Prostate gland (tissue), 2 donors: ENCODE data around the gene DSEL.

Source experiments
- POLR2A ChIP-seq: fragments of 450-650 bp; IDR thresholded peaks from one replicate; pipeline ENCODE4 v1.6.1; 2016; ENCODE audit warnings: antibody characterized with exemption, mild to moderate bottlenecking
- POLR2AphosphoS5 ChIP-seq: sonication (generic); formaldehyde crosslinking; IDR thresholded peaks from one replicate; pipeline ENCODE4 v1.6.1; 2017; ENCODE audit warnings: antibody characterized with exemption
- TF ChIP-seq, protein P1 (sequence below), 4 experiments: fragments of 200-600 bp in 2 of 4; fragments of 450-650 bp in 2 of 4; sonication (generic) in 2 of 4; IDR thresholded peaks; 1 replicate in 3 of 4; 2 replicates in 1 of 4; pipeline ENCODE4 v1.5.1; 2016 to 2019; ENCODE audit warnings: antibody characterized with exemption in 4 of 4, mild to moderate bottlenecking in 2 of 4, moderate library complexity in 2 of 4

DNA sequence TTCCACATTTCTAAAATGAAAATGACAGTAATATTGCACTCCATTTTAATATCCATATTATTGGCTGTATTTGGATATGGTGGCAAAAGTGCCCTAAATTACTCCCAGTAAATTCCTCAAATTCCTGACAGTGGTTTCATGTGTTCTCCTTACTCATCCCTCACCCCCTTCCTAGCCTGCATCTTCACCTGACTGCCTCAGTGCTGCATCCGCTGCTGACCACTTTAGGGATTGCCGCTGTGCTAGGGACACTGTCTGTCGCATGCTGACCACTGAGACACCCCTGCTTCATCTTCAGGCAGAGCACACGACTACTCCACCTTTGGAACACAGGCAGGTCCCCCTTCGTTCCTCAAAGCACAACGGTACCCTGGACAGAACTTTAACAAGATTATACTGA, 32.6 kb downstream of the DSEL start:
- TF ChIP-seq, protein P1, sequence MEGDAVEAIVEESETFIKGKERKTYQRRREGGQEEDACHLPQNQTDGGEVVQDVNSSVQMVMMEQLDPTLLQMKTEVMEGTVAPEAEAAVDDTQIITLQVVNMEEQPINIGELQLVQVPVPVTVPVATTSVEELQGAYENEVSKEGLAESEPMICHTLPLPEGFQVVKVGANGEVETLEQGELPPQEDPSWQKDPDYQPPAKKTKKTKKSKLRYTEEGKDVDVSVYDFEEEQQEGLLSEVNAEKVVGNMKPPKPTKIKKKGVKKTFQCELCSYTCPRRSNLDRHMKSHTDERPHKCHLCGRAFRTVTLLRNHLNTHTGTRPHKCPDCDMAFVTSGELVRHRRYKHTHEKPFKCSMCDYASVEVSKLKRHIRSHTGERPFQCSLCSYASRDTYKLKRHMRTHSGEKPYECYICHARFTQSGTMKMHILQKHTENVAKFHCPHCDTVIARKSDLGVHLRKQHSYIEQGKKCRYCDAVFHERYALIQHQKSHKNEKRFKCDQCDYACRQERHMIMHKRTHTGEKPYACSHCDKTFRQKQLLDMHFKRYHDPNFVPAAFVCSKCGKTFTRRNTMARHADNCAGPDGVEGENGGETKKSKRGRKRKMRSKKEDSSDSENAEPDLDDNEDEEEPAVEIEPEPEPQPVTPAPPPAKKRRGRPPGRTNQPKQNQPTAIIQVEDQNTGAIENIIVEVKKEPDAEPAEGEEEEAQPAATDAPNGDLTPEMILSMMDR (IDR thresholded peaks at IDR 0.05), result no peak
- TF ChIP-seq POLR2A, result no peak
- TF ChIP-seq POLR2AphosphoS5, result no peak
